Osteoblast (primary cell): Measurements from ENCODE around the gene FJX1. TPM values are rescaled to one million over a fixed set of nuclear protein-coding genes. Genes with fewer than 3 reads are reported as not detected.
A peak's percentile ranks its signal among the peaks of the same experiment; 100 is the strongest.

Experiments used
- DNase-seq: peaks from one replicate; pipeline ENCODE4 v3.0.0; 2011; ENCODE audit warnings: low spot score, mixed read lengths; ENCODE audit not compliant: insufficient read length; ENCODE audit errors: missing footprints
- H2AFZ ChIP-seq: 2 replicates; pipeline ENCODE4 v1.6.0; 2011; ENCODE audit warnings: mild to moderate bottlenecking, low read length
- H3K27ac ChIP-seq: 2 replicates; pipeline ENCODE4 v1.5.1; 2011; ENCODE audit warnings: mild to moderate bottlenecking, low read depth, low read length, moderate library complexity
- H3K27me3 ChIP-seq: 2 replicates; pipeline ENCODE4 v1.6.0; 2012; ENCODE audit warnings: mild to moderate bottlenecking, control low read depth, inconsistent platforms, low read length, moderate library complexity; ENCODE audit not compliant: insufficient read depth
- H3K36me3 ChIP-seq: 2 replicates; pipeline ENCODE4 v1.5.1; 2011; ENCODE audit warnings: mild to moderate bottlenecking, low read length, control low read depth, moderate library complexity; ENCODE audit not compliant: insufficient read depth
- H3K4me1 ChIP-seq: 2 replicates; pipeline ENCODE4 v1.5.1; 2011; ENCODE audit warnings: mild to moderate bottlenecking, low read length, control low read depth, moderate library complexity; ENCODE audit not compliant: insufficient read depth
- H3K4me2 ChIP-seq: 2 replicates; pipeline ENCODE4 v1.6.0; 2011; ENCODE audit warnings: mild to moderate bottlenecking, low read length; ENCODE audit not compliant: insufficient read depth
- H3K4me3 ChIP-seq: fragments of 200-600 bp; sonication (generic); 3 replicates; pipeline ENCODE4 v1.5.1; 2012; ENCODE audit warnings: mild to moderate bottlenecking, low read length, inconsistent platforms; ENCODE audit not compliant: insufficient read depth
- H3K79me2 ChIP-seq: 2 replicates; pipeline ENCODE4 v1.6.0; 2012; ENCODE audit warnings: mild to moderate bottlenecking, low read length, control low read depth, inconsistent platforms; ENCODE audit not compliant: insufficient read depth
- H3K9me3 ChIP-seq: 2 replicates; pipeline ENCODE4 v1.5.1; 2011; ENCODE audit warnings: low read depth, low read length, control low read depth
- H4K20me1 ChIP-seq: 2 replicates; pipeline ENCODE4 v1.6.0; 2012; ENCODE audit warnings: mild to moderate bottlenecking, low read length, control low read depth; ENCODE audit not compliant: insufficient read depth
- total RNA-seq: library from RNA; depleted of rRNA; stranded (reverse); fragments of >200 nt; gene quantifications from 2 replicates; pipeline ENCODE4 v1.2.3, GENCODE V29; 2012
- TF ChIP-seq, protein P1 (sequence below): IDR thresholded peaks from 2 replicates; pipeline ENCODE4 v1.5.1; 2011; ENCODE audit warnings: mild to moderate bottlenecking, low read depth, low read length, moderate library complexity; ENCODE audit errors: extremely low read depth

FJX1 gene
- total RNA-seq, 1 donor, result 13.8 TPM

DNA sequence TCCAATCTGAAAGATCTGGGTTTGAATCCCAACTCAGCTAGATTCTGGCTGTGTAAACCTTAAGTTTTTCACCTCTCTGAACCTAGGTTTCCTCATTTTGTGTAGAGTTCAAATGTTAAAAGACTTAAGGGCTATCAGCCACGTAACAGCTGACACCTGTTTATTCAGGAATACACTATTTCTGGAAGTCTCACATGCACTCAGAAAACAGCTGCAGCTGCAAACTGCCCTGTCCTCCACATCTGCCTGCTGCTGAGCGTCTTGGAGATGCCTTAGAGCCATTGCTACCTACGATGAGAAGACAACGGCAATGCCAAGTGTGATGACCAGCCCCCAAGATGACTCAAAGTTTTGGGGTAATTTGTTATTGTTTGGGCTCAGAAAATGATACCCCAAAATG lies 37.6 kb downstream of the FJX1 start:
- Histone ChIP-seq H3K79me2 (no peaks in the 10 kb centered on the region), H3K4me2 (no peak overlapping the region), H3K9me3 (no peaks in the 10 kb centered on the region), H3K27me3 (no peaks in the 10 kb centered on the region), H3K4me1 (no peaks in the 10 kb centered on the region), H3K36me3 (no peaks in the 10 kb centered on the region), H2AFZ (no peak overlapping the region), H3K27ac (no peak overlapping the region), H3K4me3 (no peak overlapping the region), H4K20me1 (no peaks in the 10 kb centered on the region)
- no peak for DNase-seq
- TF ChIP-seq, protein P1, sequence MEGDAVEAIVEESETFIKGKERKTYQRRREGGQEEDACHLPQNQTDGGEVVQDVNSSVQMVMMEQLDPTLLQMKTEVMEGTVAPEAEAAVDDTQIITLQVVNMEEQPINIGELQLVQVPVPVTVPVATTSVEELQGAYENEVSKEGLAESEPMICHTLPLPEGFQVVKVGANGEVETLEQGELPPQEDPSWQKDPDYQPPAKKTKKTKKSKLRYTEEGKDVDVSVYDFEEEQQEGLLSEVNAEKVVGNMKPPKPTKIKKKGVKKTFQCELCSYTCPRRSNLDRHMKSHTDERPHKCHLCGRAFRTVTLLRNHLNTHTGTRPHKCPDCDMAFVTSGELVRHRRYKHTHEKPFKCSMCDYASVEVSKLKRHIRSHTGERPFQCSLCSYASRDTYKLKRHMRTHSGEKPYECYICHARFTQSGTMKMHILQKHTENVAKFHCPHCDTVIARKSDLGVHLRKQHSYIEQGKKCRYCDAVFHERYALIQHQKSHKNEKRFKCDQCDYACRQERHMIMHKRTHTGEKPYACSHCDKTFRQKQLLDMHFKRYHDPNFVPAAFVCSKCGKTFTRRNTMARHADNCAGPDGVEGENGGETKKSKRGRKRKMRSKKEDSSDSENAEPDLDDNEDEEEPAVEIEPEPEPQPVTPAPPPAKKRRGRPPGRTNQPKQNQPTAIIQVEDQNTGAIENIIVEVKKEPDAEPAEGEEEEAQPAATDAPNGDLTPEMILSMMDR, result no peak

DNA sequence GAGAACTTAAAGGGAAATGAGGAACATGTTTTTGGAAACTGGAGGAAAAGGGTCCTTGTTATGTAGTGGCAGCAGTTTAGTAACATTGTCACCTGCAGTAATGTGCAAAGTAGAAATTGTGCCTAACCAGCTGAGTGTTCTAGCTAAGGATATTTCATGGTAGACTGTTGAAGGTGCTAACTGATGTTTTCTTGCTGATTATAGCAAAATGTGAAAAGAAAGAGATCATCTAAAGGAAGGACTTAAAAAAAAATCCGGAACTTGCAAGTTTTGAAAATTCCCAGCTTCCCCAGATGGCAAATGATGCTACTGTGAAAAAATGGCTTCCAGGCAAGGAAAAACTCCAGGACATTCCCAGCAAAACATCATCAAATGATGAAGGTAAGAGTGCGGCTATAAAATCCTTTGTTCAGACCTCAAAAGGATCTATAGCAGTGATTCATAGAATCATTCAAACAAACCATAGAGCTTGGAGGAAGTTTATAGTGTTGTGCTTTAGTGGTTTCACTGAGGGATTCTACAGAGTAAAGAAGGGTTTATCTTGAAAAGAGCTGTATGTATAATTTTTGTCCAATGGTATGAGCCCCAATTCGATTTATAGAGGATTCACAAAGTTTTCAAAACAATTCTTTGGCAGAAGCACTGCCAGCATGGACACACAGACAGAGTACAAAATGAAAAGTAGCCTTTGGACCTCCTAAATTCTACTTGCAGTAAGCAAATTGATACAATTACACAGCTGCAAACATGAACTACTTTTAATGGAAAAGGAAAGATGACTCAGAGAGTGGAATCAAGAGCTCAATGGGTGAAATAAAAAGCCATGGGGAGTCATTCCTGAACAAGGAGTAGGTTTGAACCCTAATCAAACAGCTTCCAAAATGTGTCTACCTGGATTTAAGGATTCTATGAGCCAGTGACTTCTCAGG lies 40.0 kb downstream of the FJX1 start:
- H3K4me3 ChIP-seq, result no peak overlapping the region
- H2AFZ ChIP-seq, result no peak overlapping the region
- no peak overlapping the region for H3K4me2 ChIP-seq
- no peaks in the 10 kb centered on the region for H3K9me3 ChIP-seq
- TF ChIP-seq, protein P1, result no peak
- no peaks in the 10 kb centered on the region for H4K20me1 ChIP-seq
- no peaks in the 10 kb centered on the region for H3K36me3 ChIP-seq
- H3K79me2 ChIP-seq, result peaks cover 8% of the 10 kb centered on the region
- peaks cover 10% of the 10 kb centered on the region for H3K4me1 ChIP-seq
- no peak overlapping the region for H3K27ac ChIP-seq
- no peaks in the 10 kb centered on the region for H3K27me3 ChIP-seq
- DNase-seq, result peak; percentile 25

DNA sequence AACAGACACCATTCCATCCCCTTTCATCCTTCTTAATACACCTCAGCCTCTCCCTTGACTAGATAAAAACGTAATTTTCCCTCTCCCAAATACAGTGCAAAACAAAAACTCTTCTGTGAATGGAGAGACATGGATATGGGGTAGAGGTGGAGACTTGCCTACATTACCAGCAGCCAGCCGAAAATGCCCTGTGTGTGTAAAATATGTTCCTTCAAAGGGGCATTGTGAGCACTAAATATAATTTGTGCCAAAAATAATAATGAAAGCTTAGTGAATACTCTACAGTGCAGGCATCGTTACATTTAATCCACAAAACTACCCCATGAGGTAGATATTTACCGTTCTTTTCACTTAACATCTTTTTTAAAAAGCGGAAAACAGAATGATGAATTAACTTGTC lies 43.3 kb downstream of the FJX1 start:
- Histone ChIP-seq H3K36me3 (no peaks in the 10 kb centered on the region), H2AFZ (peak overlapping the region; percentile 97), H3K79me2 (peaks cover 38% of the 10 kb centered on the region), H3K27ac (no peak overlapping the region), H4K20me1 (no peaks in the 10 kb centered on the region), H3K4me2 (peak overlapping the region; percentile 93), H3K4me3 (peak overlapping the region; percentile 80), H3K27me3 (no peaks in the 10 kb centered on the region), H3K4me1 (peaks cover 16% of the 10 kb centered on the region), H3K9me3 (peaks cover 5% of the 10 kb centered on the region)
- TF ChIP-seq, protein P1, result no peak
- DNase-seq, result peak; percentile 68

DNA sequence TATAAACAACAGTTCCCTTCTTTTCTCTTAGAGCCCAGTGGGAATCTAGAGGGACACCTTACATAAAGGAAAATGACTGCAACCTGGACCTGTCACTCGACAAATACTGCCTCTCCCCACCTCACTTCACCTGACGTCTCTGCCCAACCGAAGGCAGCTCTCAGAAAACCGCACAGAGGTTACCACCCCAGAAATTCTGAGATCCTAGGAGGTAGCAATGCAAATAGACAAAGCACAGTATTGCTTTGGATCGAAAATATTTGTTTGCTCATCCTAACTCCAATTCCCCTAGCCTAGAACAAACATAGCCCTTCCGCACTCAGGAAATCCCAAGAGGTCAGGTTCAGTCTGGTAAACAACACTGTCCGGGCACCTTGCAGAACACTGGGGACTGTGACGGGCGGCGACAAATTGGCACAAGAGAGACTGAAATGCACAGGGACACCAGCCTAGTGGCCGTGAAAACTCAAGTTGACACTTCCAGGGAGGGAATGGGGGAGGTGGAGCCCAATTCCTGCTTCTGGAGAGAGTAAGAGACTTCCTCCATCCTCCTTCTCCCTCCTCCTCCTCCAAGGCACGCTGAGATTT lies 43.9 kb downstream of the FJX1 start:
- H3K9me3 ChIP-seq, result peaks cover 5% of the 10 kb centered on the region
- peak overlapping the region; percentile 83 for H3K27ac ChIP-seq
- H4K20me1 ChIP-seq, result no peaks in the 10 kb centered on the region
- peak overlapping the region; percentile 93 for H3K4me2 ChIP-seq
- H3K27me3 ChIP-seq, result no peaks in the 10 kb centered on the region
- H2AFZ ChIP-seq, result peak overlapping the region; percentile 97
- H3K4me1 ChIP-seq, result peaks cover 16% of the 10 kb centered on the region
- peaks cover 44% of the 10 kb centered on the region for H3K79me2 ChIP-seq
- no peak for DNase-seq
- peak overlapping the region; percentile 80 for H3K4me3 ChIP-seq
- H3K36me3 ChIP-seq, result no peaks in the 10 kb centered on the region
- TF ChIP-seq, protein P1, result no peak
